Kidney (tissue), 14 donors: ENCODE data around the gene GTF2F2. TPM values are rescaled to one million over a fixed set of nuclear protein-coding genes. Genes with fewer than 3 reads are reported as not detected.

ENCODE experiments used
- DNase-seq, 5 donors: peaks; one replicate each; pipeline ENCODE4 v3.0.0-alpha.2; 2013 to 2020
- FAIRE-seq: peaks from 2 replicates; lab custom pipeline; 2012; peaks lifted over from hg19 to GRCh38; lab: Jason Lieb, UNC
- H3K27ac ChIP-seq, 2 donors: one replicate each; pipeline ENCODE4 v1.7.0; 2013; ENCODE audit warnings: low read depth in 2 of 2, low read length in 2 of 2, inconsistent platforms in 1 of 2
- H3K27me3 ChIP-seq: one replicate; pipeline ENCODE4 v1.7.1; 2013; ENCODE audit warnings: low read length, inconsistent platforms; ENCODE audit not compliant: control insufficient read depth, insufficient read depth
- H3K36me3 ChIP-seq, 3 donors: one replicate each; pipeline versions ENCODE4 v1.7.0 to v1.7.1; 2013; ENCODE audit warnings: low read length in 3 of 3, control low read depth in 1 of 3, inconsistent platforms in 1 of 3; ENCODE audit not compliant: insufficient read depth in 3 of 3, control insufficient read depth in 2 of 3
- H3K4me1 ChIP-seq, 3 donors: one replicate each; pipeline versions ENCODE4 v1.7.0 to v1.7.1; 2013; ENCODE audit warnings: low read length in 3 of 3, inconsistent platforms in 1 of 3, low read depth in 1 of 3; ENCODE audit not compliant: control insufficient read depth in 2 of 3, insufficient read depth in 2 of 3
- H3K4me3 ChIP-seq, 3 donors: one replicate each; pipeline versions ENCODE4 v1.7.0 to v1.8.1; 2013; ENCODE audit warnings: low read length in 3 of 3, control low read depth in 1 of 3, inconsistent platforms in 1 of 3
- H3K9ac ChIP-seq, 3 donors: one replicate each; pipeline versions ENCODE4 v1.7.0 to v1.7.1; 2013; ENCODE audit warnings: low read length in 3 of 3, control low read depth in 1 of 3, inconsistent platforms in 1 of 3
- H3K9me3 ChIP-seq, 3 donors: one replicate each; pipeline versions ENCODE4 v1.7.0 to v1.7.1; 2013; ENCODE audit warnings: low read length in 3 of 3, control low read depth in 1 of 3, inconsistent platforms in 1 of 3; ENCODE audit not compliant: control insufficient read depth in 2 of 3, insufficient read depth in 1 of 3
- CTCF ChIP-seq: IDR thresholded peaks from 3 replicates; pipeline ENCODE4 v1.5.1; 2012; ENCODE audit warnings: mild to moderate bottlenecking, moderate library complexity, borderline replicate concordance; ENCODE audit not compliant: insufficient read depth; ENCODE audit errors: extremely low read depth
- intact Hi-C: fragments of 100-400 bp; cut with DNase I; formaldehyde crosslinking; loops from one replicate; pipeline ENCODE4 v1.11.1; 2022
- polyA plus RNA-seq: library from polyadenylated mRNA; stranded (reverse); fragments of 350-450 nt; fragmentation: Illumina TruSeq; extraction: RNeasy Lipid Tissue Mini Kit (QIAGEN cat#74804); gene quantifications from one replicate; pipeline ENCODE4 v1.2.3, GENCODE V29; 2014; ENCODE audit warnings: low read depth, low replicate concordance; ENCODE audit not compliant: insufficient read depth
- total RNA-seq: library from RNA; stranded (reverse); fragmentation: NEBNext Ultra II Directional; extraction: Animal tissue kit (Norgen Biotek cat#: 25700); gene quantifications from one replicate; pipeline ENCODE4 v1.2.1, GENCODE V29; 2021
- donor health status: control.
- donor health status: control.
- donor health status: control.
- donor health status: control.
- donor health status: control.
- donor health status: DM: yes; HTN: yes; CAD: no.
- donor health status: Normal renal cell carcinoma (clear cell type).

GTF2F2 gene
- total and polyA plus RNA-seq, 2 donors from 2014 or later = 16.6 to 17.3 TPM

- FAIRE-seq (no peak), DNase-seq (no peak)
- Histone ChIP-seq H3K27ac (no peak overlapping the region), H3K9ac (no peak overlapping the region), H3K4me3 (no peak overlapping the region), H3K9me3 (peaks cover 0 to 6% (median 0%) of the 10 kb centered on the region in 3 donors), H3K4me1 (no peaks in the 10 kb centered on the region), H3K36me3 (no peaks in the 10 kb centered on the region), H3K27me3 (no peaks in the 10 kb centered on the region)
- no peak for TF ChIP-seq CTCF
- intact Hi-C loops = no loop called here
Observed at GRCh38 chr13:45136741-45137504, 16.6 kb downstream of the GTF2F2 start.

GRCh38 chr13:45137526-45137925, 17.2 kb downstream of the GTF2F2 start:
- peaks cover 0 to 6% (median 0%) of the 10 kb centered on the region in 3 donors for H3K9me3 ChIP-seq
- no peak overlapping the region for H3K27ac ChIP-seq
- H3K4me1 ChIP-seq = no peaks in the 10 kb centered on the region
- no peak for FAIRE-seq
- H3K27me3 ChIP-seq = no peaks in the 10 kb centered on the region
- intact Hi-C loops = no loop called here
- no peak for DNase-seq
- H3K4me3 ChIP-seq = no peak overlapping the region
- TF ChIP-seq CTCF = no peak
- no peak overlapping the region for H3K9ac ChIP-seq
- H3K36me3 ChIP-seq = no peaks in the 10 kb centered on the region

GRCh38 chr13:45138282-45138681, 18.0 kb downstream of the GTF2F2 start:
- intact Hi-C loops = no loop called here
- DNase-seq = no peak
- Histone ChIP-seq H3K9ac (no peak overlapping the region), H3K4me3 (no peak overlapping the region), H3K9me3 (peaks cover 0 to 6% (median 0%) of the 10 kb centered on the region in 3 donors), H3K27ac (no peak overlapping the region), H3K4me1 (no peaks in the 10 kb centered on the region), H3K36me3 (no peaks in the 10 kb centered on the region), H3K27me3 (no peaks in the 10 kb centered on the region)
- no peak for TF ChIP-seq CTCF
- no peak for FAIRE-seq
